D341Med (cell line): ENCODE data around the gene BMI1.
"Not testable (repeated sequence)": the region's sequence is repeated elsewhere in the genome, so short reads cannot be mapped to it uniquely, and the experiment has no call there.

Experiments used
- DNase-seq: peaks from one replicate; pipeline ENCODE4 v3.0.0; 2012; ENCODE audit warnings: low spot score

The BMI1 gene

DNA sequence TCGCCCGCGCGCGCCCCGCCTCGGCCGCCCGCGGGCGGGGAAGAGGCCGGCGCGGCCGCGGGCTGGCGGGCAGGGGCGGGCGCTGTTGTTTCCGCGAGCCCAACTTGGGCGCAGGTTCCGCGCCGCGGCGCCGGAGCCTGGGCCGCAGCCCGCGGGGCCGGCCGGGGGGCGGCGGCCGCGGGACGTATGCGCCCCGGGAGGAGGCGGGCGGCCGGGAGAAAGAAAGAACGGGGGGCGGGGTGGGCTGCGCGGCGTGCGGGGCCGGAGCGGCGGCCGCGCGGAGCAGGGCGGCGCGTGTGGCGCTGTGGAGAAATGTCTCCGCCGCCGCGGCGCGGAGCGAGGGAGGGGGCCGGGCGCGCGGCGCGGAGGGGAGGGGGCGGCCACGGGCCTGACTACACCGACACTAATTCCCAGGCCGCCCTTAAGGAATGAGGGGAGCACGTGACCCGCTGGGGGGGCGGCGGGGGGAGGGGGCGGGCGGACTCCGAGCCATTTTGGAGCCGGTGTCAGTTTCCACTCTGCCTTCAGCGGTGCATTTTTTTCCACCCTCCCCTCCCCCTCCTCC lies at the start of gene BMI1:
TSS of gene BMI1 (plus strand) at position 509 of the 565 bp plus-strand sequence. CDS start 5,351 bp downstream, outside the sequence.
- DNase-seq, result peak; percentile 92

GRCh38 chr10:22271786-22272185 lies 49.1 kb upstream of the BMI1 start:
- no peak for DNase-seq

GRCh38 chr10:22278441-22278782 lies 42.5 kb upstream of the BMI1 start:
- DNase-seq, result no peak

DNA sequence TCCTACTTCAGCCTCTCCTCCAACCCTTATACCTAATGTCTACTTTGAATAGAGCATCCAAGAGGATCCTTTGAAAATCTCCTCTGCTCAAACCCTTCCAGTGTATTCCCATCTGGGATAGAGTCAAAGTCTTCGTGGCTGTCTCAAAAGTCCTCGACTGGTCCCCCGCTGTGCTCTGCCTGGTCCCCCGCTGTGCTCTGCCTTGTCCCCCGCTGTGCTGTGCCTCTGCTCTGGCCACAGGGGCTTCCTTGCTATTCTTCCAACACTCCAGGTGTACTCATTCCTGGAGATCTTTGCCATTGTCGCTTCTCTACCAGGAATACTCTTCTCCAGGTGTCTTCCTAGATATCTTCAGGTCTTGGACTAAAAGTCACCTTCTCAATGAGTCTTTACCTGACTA lies 40.8 kb upstream of the BMI1 start:
- no peak for DNase-seq

GRCh38 chr10:22285130-22285529 lies 35.8 kb upstream of the BMI1 start:
- DNase-seq, result no peak

GRCh38 chr10:22293747-22294404 lies 27.0 kb upstream of the BMI1 start:
- DNase-seq, result no peak

- DNase-seq, result no peak
Observed at GRCh38 chr10:22294694-22295093, 26.2 kb upstream of the BMI1 start.

DNA sequence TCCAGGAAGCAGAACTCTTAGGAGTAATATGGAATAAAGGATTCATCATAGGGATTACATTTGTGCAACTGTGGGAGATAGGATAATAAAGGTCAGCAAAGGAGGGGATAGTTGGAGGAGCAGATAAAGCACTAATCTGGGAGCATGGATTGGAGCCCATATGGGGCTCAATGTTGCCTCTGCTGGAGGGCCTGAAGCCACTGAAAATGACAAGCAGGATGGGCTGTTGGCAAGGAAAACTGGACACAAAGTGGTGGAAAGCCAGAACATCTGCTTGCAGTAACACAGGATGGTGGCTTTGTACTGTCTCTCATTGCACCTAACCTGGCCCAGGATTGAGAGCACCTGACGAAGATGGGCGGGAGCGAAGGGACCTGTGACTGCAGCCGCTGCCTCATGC lies 19.7 kb upstream of the BMI1 start:
- DNase-seq, result peak; percentile 33

- no peak for DNase-seq
Observed at GRCh38 chr10:22303461-22303860, 17.4 kb upstream of the BMI1 start.

GRCh38 chr10:22305721-22306120 lies 15.2 kb upstream of the BMI1 start:
- no peak for DNase-seq

GRCh38 chr10:22308390-22308789 lies 12.5 kb upstream of the BMI1 start:
- DNase-seq, result no peak

DNA sequence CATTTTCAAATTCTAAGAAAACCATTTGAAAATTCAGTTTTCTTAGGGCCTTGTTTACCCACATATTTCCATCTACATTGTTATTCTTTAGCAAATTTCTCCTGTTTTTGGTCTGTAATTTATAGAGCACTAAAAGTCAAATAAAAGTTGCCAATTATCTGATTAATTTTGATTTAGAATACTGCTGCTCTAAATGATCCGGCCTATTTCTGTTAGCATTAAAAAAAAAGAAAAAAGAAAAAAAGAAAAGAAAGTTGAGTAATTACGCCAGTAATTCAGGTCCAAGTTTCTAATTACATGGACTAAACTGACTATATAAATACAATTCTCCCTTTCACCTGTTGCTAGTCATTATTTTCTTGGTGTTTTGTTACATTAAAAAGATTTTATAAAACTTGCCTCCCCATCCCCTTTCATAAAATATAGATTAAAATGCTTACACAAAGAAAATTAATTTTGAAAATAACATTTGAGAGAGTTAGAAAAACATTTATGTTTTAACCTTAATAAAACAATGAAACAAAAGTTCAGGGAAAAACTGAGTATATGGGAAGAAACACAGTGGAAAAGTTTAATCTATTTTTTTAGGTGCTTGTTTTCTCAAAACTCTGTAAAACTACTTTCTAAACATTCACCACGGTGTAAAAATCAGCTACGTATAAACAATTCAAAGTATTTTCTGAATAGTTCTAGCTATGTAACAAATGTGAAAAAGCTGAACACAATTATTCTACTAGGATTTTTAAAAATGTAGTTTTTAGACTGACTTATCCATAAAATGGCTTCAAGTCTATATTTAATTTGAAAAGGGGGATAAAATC lies 11.5 kb upstream of the BMI1 start:
- no peak for DNase-seq

GRCh38 chr10:22310012-22310411 lies 10.9 kb upstream of the BMI1 start:
- DNase-seq, result not testable (repeated sequence)

DNA sequence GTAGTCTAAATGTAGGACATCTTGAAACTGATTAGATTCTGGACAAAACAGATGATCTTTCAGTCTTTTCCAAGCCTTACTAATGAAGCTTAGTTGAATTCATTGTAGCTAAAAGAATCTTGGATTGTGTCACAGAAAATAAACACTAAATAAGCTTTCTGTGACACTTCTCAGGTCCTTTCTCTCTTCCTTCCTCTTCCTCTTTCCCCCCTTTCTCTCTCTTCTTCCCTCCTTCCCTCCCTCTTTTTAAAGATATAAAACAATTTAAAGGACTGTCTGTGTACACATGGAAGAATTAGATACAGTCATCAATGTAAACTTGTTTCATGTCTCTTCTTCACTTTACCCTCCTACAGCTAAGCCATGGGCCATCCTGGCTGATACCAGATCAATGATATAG lies 10.0 kb upstream of the BMI1 start:
- no peak for DNase-seq

DNA sequence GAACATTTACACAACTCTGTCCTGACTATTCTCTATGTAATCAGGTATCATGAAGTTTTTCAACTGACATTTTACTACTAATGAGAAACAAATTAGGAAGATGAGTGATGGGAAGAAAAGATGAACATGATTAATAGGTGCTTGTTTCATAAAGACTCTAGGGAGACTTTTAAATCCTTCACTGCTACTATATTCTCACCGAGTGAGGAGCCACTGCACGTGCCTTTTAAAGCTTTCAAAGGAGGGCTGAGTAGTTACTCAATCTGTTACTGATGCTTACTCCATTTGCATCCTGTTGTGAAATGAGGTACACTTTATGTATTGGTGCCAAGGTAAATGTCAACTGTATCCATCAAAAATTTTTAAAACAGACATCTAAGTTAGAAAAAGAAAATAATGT lies 6.0 kb upstream of the BMI1 start:
- no peak for DNase-seq

GRCh38 chr10:22315455-22316285 lies 5.2 kb upstream of the BMI1 start:
- peak; percentile 47 for DNase-seq

GRCh38 chr10:22316286-22317075 lies 4.4 kb upstream of the BMI1 start, which contains the start of gene COMMD3:
Gene COMMD3 (plus strand): TSS chr10:22316388. CDS start chr10:22316418, 30 bp downstream.
- DNase-seq, result peak; percentile 90

DNA sequence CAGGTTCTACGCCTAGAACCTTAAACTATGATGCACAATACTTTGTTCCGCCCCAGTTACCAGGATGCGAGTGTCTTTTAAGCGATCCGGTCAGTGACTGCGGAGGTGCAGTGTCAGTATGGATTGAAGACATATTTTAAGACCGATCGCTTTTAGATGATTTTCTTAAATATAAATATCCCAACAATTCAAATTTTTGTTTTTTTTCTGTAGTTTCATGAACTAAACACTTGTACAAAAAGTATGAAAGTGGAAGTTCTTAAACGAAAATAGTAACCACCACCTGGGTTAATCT lies 3.9 kb upstream of the BMI1 start:
- no peak for DNase-seq

GRCh38 chr10:22317771-22318565 lies 2.9 kb upstream of the BMI1 start:
- DNase-seq, result no peak

DNA sequence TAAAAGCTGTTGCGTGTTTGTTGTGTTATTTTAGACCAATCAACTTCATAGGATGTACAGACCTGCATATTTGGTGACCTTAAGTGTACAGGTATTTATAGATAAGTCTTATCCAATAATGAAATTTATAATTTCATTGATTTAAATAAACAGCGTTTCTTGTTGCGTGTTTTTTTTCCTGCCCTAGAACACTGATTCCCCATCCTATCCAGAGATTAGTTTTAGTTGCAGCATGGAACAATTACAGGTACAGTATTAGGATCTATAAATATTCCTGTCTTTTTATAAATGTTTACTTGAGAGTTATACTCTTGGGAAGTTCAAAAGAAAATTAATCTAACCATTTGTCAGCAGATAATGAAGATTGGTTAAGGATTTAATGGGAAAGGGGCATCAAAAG lies 2.1 kb upstream of the BMI1 start:
- DNase-seq, result no peak

DNA sequence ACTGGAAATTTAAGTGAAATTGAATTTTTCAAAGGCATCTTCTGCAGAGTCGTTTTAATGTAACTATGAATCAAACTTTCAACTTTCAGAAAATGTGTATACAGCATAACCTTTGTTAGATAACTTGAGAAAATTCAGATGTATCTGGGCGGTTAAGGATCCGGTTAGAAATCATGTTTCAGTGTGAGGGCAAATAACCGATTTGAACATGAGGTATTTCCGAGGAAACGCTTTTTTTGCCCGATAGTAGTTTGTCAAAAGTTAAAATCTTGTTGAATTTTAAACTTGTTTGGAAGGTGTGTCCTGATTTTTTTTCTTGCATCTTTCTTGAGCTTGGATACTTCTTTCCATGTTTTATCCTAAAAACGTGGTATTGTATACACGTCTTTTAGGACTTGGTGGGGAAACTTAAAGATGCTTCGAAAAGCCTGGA lies 1.3 kb upstream of the BMI1 start:
- DNase-seq, result no peak
